LoVo (cell line): ENCODE measurements around the gene ASTN2.

Experiments
- DNase-seq: peaks from one replicate; pipeline ENCODE4 v3.0.0-alpha.2; 2016; ENCODE audit warnings: low spot score

ASTN2 gene

GRCh38 chr9:116416421-116416820 is 998.4 kb downstream of the ASTN2 start:
- no peak for DNase-seq

GRCh38 chr9:116414374-116414773 is 1000.5 kb downstream of the ASTN2 start:
- no peak for DNase-seq

GRCh38 chr9:116411506-116411905 is 1003.4 kb downstream of the ASTN2 start:
- DNase-seq = no peak

GRCh38 chr9:116409638-116410037 is 1005.2 kb downstream of the ASTN2 start:
- DNase-seq = no peak

GRCh38 chr9:116409129-116409528 is 1005.7 kb downstream of the ASTN2 start:
- DNase-seq = no peak

- DNase-seq = no peak
Observed at GRCh38 chr9:116406469-116406868, 1008.4 kb downstream of the ASTN2 start.

GRCh38 chr9:116405321-116405720 is 1009.5 kb downstream of the ASTN2 start:
- no peak for DNase-seq

GRCh38 chr9:116404228-116404627 is 1010.6 kb downstream of the ASTN2 start:
- DNase-seq = no peak

GRCh38 chr9:116403171-116403570 is 1011.7 kb downstream of the ASTN2 start:
- no peak for DNase-seq

GRCh38 chr9:116395699-116396037 is 1019.2 kb downstream of the ASTN2 start:
- DNase-seq = no peak

- DNase-seq = no peak
Observed at GRCh38 chr9:116394894-116395698, 1019.8 kb downstream of the ASTN2 start.

- no peak for DNase-seq
Observed at GRCh38 chr9:116394070-116394469, 1020.8 kb downstream of the ASTN2 start.

GRCh38 chr9:116393198-116393597 is 1021.7 kb downstream of the ASTN2 start:
- DNase-seq = no peak

- no peak for DNase-seq
Observed at GRCh38 chr9:116391306-116391900, 1023.5 kb downstream of the ASTN2 start.

- DNase-seq = no peak
Observed at GRCh38 chr9:116390303-116391228, 1024.3 kb downstream of the ASTN2 start.

GRCh38 chr9:116389541-116390302 is 1025.1 kb downstream of the ASTN2 start:
- no peak for DNase-seq

- DNase-seq = no peak
Observed at GRCh38 chr9:116387934-116388698, 1026.7 kb downstream of the ASTN2 start.

- no peak for DNase-seq
Observed at GRCh38 chr9:116383936-116384335, 1030.9 kb downstream of the ASTN2 start.

- no peak for DNase-seq
Observed at GRCh38 chr9:116383133-116383532, 1031.7 kb downstream of the ASTN2 start.

GRCh38 chr9:116382053-116382452 is 1032.8 kb downstream of the ASTN2 start:
- no peak for DNase-seq

- DNase-seq = no peak
Observed at GRCh38 chr9:116381350-116381749, 1033.5 kb downstream of the ASTN2 start.
